Vagina (tissue), 2 donors: Measurements from ENCODE around the gene NRDE2. TPM values are rescaled to one million over a fixed set of nuclear protein-coding genes. Genes with fewer than 3 reads are reported as not detected.

Experiments used
- DNase-seq, 2 donors: peaks; one replicate each; pipeline ENCODE4 v3.0.0-alpha.2; 2017; ENCODE audit errors: extremely low spot score in 2 of 2
- H3K27ac ChIP-seq: fragments of 200-600 bp; sonication (generic); one replicate; pipeline ENCODE4 v1.5.1; 2019
- H3K27me3 ChIP-seq: fragments of 200-600 bp; sonication (generic); one replicate; pipeline ENCODE4 v1.5.1; 2019
- H3K36me3 ChIP-seq, 2 donors: fragments of 200-600 bp; sonication (generic); one replicate each; pipeline ENCODE4 v1.5.1; 2017 to 2019
- H3K4me1 ChIP-seq: fragments of 200-600 bp; sonication (generic); one replicate; pipeline ENCODE4 v1.5.1; 2019
- H3K4me3 ChIP-seq, 2 donors: fragments of 200-600 bp; sonication (generic); 1 replicate in 1 of 2; 2 replicates in 1 of 2; pipeline ENCODE4 v1.5.1; 2016 to 2019
- H3K9me3 ChIP-seq: fragments of 200-600 bp; sonication (generic); one replicate; pipeline ENCODE4 v1.5.1; 2019
- CTCF ChIP-seq, 3 experiments: fragments of 450-650 bp in 2 of 3; fragments of 200-600 bp in 1 of 3; sonication (generic) in 1 of 3; IDR thresholded peaks; one replicate each; pipeline ENCODE4 v1.5.1; 2017 to 2019; ENCODE audit warnings: antibody characterized with exemption in 3 of 3, mild to moderate bottlenecking in 2 of 3, moderate library complexity in 2 of 3
- POLR2A ChIP-seq, 2 donors: fragments of 450-650 bp; IDR thresholded peaks; one replicate each; pipeline ENCODE4 v1.6.1; 2017; ENCODE audit warnings: antibody characterized with exemption in 2 of 2, mild to moderate bottlenecking in 2 of 2, moderate library complexity in 2 of 2
- POLR2AphosphoS5 ChIP-seq, 2 donors: sonication (generic); formaldehyde crosslinking; IDR thresholded peaks; one replicate each; pipeline ENCODE4 v1.9.0; 2017; ENCODE audit warnings: antibody characterized with exemption in 2 of 2, mild to moderate bottlenecking in 2 of 2, low read depth in 1 of 2; ENCODE audit not compliant: insufficient read depth in 1 of 2
- intact Hi-C: fragments of 100-400 bp; cut with DNase I; formaldehyde crosslinking; loops from one replicate; pipeline ENCODE4 v1.15.1; 2023
- total RNA-seq: library from RNA; depleted of rRNA; stranded (reverse); fragments of >200 nt; gene quantifications from one replicate; pipeline ENCODE4 v1.2.3, GENCODE V29; 2016

Gene NRDE2
- total RNA-seq, 1 donor from 2014 or later: 7.9 TPM

- DNase-seq: peak in 1 of 2 donors; percentile 64
- Histone ChIP-seq H3K9me3 (no peaks in the 10 kb centered on the region), H3K27ac (no peak overlapping the region), H3K4me3 (no peak overlapping the region), H3K4me1 (no peaks in the 10 kb centered on the region), H3K36me3 (peaks cover 0 to 52% of the 10 kb centered on the region in 2 donors), H3K27me3 (no peaks in the 10 kb centered on the region)
- intact Hi-C loops: no loop called here
- TF ChIP-seq POLR2A (IDR thresholded peaks at IDR 0.05) (no peak), CTCF (IDR thresholded peaks at IDR 0.05) (no peak), POLR2AphosphoS5 (IDR thresholded peaks at IDR 0.05; ENCODE audit: insufficient read depth in 1 of 2, low read depth in 1 of 2) (no peak)
Observed at GRCh38 chr14:90275820-90276219, 55.9 kb downstream of the NRDE2 start.

GRCh38 chr14:90275458-90275814 lies 56.3 kb downstream of the NRDE2 start:
- intact Hi-C loops: no loop called here
- peaks cover 0 to 53% of the 10 kb centered on the region in 2 donors for H3K36me3 ChIP-seq
- no peak overlapping the region for H3K27ac ChIP-seq
- H3K27me3 ChIP-seq: no peaks in the 10 kb centered on the region
- DNase-seq: peak in 1 of 2 donors; percentile 25
- H3K9me3 ChIP-seq: no peaks in the 10 kb centered on the region
- H3K4me3 ChIP-seq: no peak overlapping the region
- TF ChIP-seq POLR2AphosphoS5 (IDR thresholded peaks at IDR 0.05; ENCODE audit: insufficient read depth in 1 of 2, low read depth in 1 of 2) (no peak), CTCF (IDR thresholded peaks at IDR 0.05) (no peak), POLR2A (IDR thresholded peaks at IDR 0.05) (no peak)
- H3K4me1 ChIP-seq: no peaks in the 10 kb centered on the region

DNA sequence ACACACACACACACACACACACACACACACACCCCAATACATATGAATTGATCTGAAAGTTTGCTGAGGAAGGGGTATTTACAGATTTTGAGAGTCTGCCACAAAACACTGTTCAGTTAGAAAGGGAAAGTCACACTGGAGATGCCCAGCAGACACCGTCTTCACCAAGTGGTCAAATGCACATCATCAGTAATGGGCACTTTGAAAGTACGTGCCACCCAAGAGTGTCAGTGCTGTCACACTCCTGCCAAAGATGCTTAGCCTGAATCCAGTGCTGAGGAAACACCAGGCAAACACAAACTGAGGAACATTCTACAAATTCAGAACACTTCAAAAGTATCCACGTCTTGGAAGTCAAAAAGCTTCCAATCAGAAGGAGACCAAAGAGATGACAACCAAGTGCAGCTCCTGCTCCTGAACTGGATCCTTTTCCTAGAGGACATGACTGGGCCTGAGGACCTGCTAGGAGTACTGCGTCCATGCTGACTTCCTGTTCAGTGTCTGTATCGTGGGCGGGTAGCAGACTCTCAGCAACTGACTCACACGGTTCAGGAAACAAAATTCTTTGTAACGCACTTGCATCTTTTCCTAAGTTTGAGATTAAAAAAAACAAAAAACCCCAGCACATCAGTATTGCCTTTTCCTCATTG lies 56.8 kb downstream of the NRDE2 start:
- peak in 1 of 2 donors; percentile 84 for DNase-seq
- H3K27ac ChIP-seq: no peak overlapping the region
- TF ChIP-seq POLR2AphosphoS5 (IDR thresholded peaks at IDR 0.05; ENCODE audit: insufficient read depth in 1 of 2, low read depth in 1 of 2): no peak
- no peak for TF ChIP-seq POLR2A (IDR thresholded peaks at IDR 0.05)
- TF ChIP-seq CTCF (IDR thresholded peaks at IDR 0.05): no peak

DNA sequence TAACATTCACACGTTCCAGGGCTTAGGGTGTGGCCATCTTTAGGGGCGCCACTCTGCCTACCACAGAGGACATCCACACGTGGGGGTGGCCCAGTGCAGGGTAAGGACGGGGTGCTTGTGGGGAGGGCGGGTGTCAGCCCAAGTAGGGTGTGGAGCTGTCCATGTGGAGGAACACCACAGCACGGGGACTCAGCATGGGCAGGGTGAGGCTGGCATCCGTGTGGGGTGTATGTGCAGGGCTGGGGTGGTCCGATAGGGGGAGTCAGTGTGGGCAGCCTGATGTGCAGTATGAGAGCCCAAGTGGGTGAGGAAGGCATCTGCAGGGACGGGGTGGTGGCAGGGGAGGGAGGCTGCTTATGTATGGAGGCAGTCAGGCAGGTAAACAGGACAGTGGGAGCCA lies 57.7 kb downstream of the NRDE2 start:
- Histone ChIP-seq H3K27ac (no peak overlapping the region), H3K27me3 (no peaks in the 10 kb centered on the region), H3K4me3 (no peak overlapping the region), H3K36me3 (peaks cover 0 to 59% of the 10 kb centered on the region in 2 donors), H3K9me3 (no peaks in the 10 kb centered on the region), H3K4me1 (no peaks in the 10 kb centered on the region)
- peak in 1 of 2 donors; percentile 81 for DNase-seq
- intact Hi-C loops: no loop called here
- no peak for TF ChIP-seq CTCF (IDR thresholded peaks at IDR 0.05)
- TF ChIP-seq POLR2A (IDR thresholded peaks at IDR 0.05): no peak

More for the DNA sequence above, 56.8 kb downstream of the NRDE2 start:
- intact Hi-C loops: no loop called here
- no peak overlapping the region for H3K4me3 ChIP-seq
- peaks cover 0 to 56% of the 10 kb centered on the region in 2 donors for H3K36me3 ChIP-seq
- no peaks in the 10 kb centered on the region for H3K4me1 ChIP-seq
- H3K9me3 ChIP-seq: no peaks in the 10 kb centered on the region
- no peaks in the 10 kb centered on the region for H3K27me3 ChIP-seq

GRCh38 chr14:90273532-90273931 lies 58.2 kb downstream of the NRDE2 start:
- Histone ChIP-seq H3K27ac (no peak overlapping the region), H3K36me3 (peaks cover 0 to 59% of the 10 kb centered on the region in 2 donors), H3K4me3 (no peak overlapping the region), H3K27me3 (no peaks in the 10 kb centered on the region), H3K9me3 (no peaks in the 10 kb centered on the region), H3K4me1 (no peaks in the 10 kb centered on the region)
- intact Hi-C loops: no loop called here
- DNase-seq: peak in 1 of 2 donors; percentile 37
- TF ChIP-seq POLR2A (IDR thresholded peaks at IDR 0.05) (no peak), CTCF (IDR thresholded peaks at IDR 0.05) (no peak), POLR2AphosphoS5 (IDR thresholded peaks at IDR 0.05; ENCODE audit: insufficient read depth in 1 of 2, low read depth in 1 of 2) (no peak)
